ENCODE results near the gene CNOT4.
"Not testable (repeated sequence)": the region's sequence is repeated elsewhere in the genome, so short reads cannot be mapped to it uniquely, and the experiment has no call there.

CNOT4 gene

DNA sequence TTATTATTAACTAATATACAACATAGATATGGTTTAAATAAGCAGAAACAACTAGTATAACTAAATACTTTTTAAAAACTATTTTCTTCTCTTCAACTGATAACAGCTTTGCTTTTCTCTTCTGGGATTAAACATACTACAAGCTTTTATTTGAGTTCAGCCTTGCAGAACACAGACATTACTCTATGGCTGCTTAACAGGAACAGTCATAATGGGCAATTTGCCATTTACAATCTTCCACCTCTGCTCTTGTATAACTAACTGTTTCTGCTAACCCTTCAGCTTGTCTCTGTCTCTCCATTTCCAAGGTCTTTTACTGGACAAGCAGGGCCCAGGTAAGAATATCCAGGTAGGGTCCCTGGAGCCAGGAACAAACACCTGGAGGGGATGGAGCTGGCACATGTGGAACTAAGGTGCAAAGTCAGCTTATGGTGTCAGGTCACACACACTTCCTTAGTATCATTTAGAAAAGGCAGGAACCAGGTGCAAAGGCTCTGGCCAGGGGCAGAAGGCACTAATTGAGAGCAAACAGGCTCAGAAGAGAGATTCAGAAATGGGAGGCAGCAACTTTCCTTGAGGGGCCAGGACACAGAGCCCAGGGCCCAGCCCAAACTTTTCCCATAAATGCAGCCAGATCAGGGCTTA is 183.1 kb downstream of the CNOT4 start:
- no peak for DNase-seq (ENCODE audit: extremely low spot score)
- TF ChIP-seq HDGF (IDR thresholded peaks at IDR 0.05; ENCODE audit: borderline replicate concordance) (no peak), SP1 (IDR thresholded peaks at IDR 0.05) (no peak), ZNF384 (IDR thresholded peaks at IDR 0.05) (no peak), ELF4 (IDR thresholded peaks at IDR 0.05) (no peak), TARDBP (IDR thresholded peaks at IDR 0.05) (no peak), FOXK2 (IDR thresholded peaks at IDR 0.05) (no peak), FOXM1 (IDR thresholded peaks at IDR 0.05; ENCODE audit: borderline replicate concordance) (no peak), FOXA1 (IDR thresholded peaks at IDR 0.05) (no peak), ARNT (IDR thresholded peaks at IDR 0.05) (no peak), BHLHE40 (IDR thresholded peaks at IDR 0.05; ENCODE audit: borderline replicate concordance) (no peak)
- ChIA-PET CTCF (no interaction called here), POLR2A (no interaction called here)

DNA sequence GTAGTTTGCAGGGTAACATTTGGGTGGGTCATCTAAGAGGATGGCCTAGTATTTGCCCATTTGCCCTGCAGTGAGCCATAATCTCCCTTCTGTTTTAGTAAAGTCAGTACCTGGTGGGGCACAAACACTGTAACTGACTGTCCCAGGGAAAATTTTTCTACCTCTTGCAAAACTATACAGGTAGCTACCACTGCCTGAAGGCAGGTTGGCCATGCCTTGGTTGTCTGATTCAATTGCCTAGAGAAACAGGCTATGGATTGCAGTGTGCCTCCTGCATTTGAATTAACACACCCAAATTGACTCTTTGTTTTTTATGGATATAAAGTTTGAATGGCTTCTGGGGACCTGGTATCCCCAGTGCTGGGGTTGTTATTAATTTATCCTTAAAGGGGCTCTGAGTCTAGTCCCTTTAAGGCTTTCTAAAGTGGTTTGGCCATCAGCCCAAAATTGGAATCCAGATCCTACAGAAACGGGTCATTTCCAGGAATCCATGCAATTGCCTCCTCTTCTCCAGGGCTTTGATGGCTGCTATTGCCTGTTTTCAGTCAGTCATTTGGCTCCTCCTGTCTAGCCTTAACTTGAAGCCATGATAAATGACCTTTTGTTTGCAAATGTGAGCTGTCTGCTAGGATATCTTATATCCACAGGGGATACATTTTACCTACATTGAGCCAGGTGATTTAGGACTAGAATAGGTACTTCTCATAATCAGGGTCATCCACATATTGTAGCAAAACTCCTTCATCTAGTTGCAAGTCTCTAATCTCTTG is 187.1 kb downstream of the CNOT4 start:
- ChIA-PET CTCF (interaction anchor here (1.0 kb wide), 1 partner anchor 48 kb away, joined by 5 read pairs; no protein-coding TSS in a partner anchor), POLR2A (no interaction called here)
- no peak for DNase-seq (ENCODE audit: extremely low spot score)
- TF ChIP-seq FOXA1 (IDR thresholded peaks at IDR 0.05): no peak
- TF ChIP-seq NFRKB (IDR thresholded peaks at IDR 0.05): no peak
- no peak for TF ChIP-seq ARNT (IDR thresholded peaks at IDR 0.05)
- TF ChIP-seq L3MBTL2 (conservative IDR thresholded peaks at IDR 0.05): no peak
- TF ChIP-seq HDGF (IDR thresholded peaks at IDR 0.05; ENCODE audit: borderline replicate concordance): no peak

DNA sequence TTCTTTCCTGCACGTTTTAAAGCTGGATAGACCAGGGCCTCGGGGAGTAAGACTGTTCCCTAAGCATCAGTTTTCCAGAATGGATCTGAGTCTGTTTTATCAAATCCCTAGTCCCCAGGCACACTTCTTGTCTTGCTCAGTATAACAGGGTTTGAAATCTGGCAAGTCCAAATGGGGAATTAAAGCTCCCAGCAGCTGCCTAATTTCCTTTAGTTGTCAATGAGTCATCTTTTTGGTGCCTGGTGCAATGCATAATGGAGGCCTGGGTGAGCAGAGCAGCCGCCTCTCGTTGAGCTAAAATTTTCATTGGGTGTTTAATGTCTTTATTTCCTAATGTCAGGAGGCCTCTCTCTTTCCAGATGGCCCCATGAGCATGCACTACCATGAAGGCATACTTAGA is 188.3 kb downstream of the CNOT4 start:
- CTCF ChIA-PET: interaction anchor here (0.7 to 1.2 kb wide), 3 partner anchors 29 to 47 kb away, joined by 3 read pairs; no protein-coding TSS in a partner anchor
- POLR2A ChIA-PET: no interaction called here
- no peak for DNase-seq (ENCODE audit: extremely low spot score)
- no peak for TF ChIP-seq L3MBTL2 (conservative IDR thresholded peaks at IDR 0.05)
- no peak for TF ChIP-seq FOXA1 (IDR thresholded peaks at IDR 0.05)
- no peak for TF ChIP-seq FOXK2 (IDR thresholded peaks at IDR 0.05)
- TF ChIP-seq ELF4 (IDR thresholded peaks at IDR 0.05): no peak
- TF ChIP-seq FOXM1 (IDR thresholded peaks at IDR 0.05; ENCODE audit: borderline replicate concordance): no peak
- no peak for TF ChIP-seq ARNT (IDR thresholded peaks at IDR 0.05)
- no peak for TF ChIP-seq TARDBP (IDR thresholded peaks at IDR 0.05)
- TF ChIP-seq HDGF (IDR thresholded peaks at IDR 0.05; ENCODE audit: borderline replicate concordance): no peak
- TF ChIP-seq BHLHE40 (IDR thresholded peaks at IDR 0.05; ENCODE audit: borderline replicate concordance): no peak
- TF ChIP-seq SP1 (IDR thresholded peaks at IDR 0.05): no peak
- no peak for TF ChIP-seq CTBP1 (IDR thresholded peaks at IDR 0.05; ENCODE audit: borderline replicate concordance)
- TF ChIP-seq, protein P1, sequence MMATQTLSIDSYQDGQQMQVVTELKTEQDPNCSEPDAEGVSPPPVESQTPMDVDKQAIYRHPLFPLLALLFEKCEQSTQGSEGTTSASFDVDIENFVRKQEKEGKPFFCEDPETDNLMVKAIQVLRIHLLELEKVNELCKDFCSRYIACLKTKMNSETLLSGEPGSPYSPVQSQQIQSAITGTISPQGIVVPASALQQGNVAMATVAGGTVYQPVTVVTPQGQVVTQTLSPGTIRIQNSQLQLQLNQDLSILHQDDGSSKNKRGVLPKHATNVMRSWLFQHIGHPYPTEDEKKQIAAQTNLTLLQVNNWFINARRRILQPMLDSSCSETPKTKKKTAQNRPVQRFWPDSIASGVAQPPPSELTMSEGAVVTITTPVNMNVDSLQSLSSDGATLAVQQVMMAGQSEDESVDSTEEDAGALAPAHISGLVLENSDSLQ (IDR thresholded peaks at IDR 0.05): no peak
- no peak for TF ChIP-seq NFRKB (IDR thresholded peaks at IDR 0.05)
- no peak for TF ChIP-seq ZNF384 (IDR thresholded peaks at IDR 0.05)
- no peak for TF ChIP-seq SUZ12 (IDR thresholded peaks at IDR 0.05)
- no peak for TF ChIP-seq LEF1 (IDR thresholded peaks at IDR 0.05; ENCODE audit: borderline replicate concordance)

DNA sequence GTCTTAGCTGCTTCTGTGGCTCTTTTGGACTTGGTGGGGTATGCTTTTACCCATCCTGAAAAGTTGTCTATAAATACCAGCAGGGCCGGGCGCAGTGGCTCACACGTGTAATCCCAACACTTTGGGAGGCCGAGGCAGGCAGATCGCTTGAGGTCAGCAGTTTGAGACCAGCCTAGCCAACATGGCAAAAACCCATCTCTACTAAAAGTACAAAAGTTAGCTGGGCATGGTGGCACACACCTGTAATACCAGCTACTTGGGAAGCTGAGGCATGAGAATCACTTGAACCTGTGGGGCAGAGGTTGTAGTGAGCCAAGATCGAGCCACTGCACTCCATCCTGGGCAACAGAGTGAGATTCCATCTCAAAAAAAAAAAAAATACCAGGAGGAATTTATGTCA is 188.9 kb downstream of the CNOT4 start:
- POLR2A ChIA-PET; DNase-seq (ENCODE audit: extremely low spot score): not testable (repeated sequence)
- CTCF ChIA-PET: interaction anchor here (1.1 to 1.2 kb wide), 2 partner anchors 40 to 47 kb away, joined by 3 read pairs; no protein-coding TSS in a partner anchor

DNA sequence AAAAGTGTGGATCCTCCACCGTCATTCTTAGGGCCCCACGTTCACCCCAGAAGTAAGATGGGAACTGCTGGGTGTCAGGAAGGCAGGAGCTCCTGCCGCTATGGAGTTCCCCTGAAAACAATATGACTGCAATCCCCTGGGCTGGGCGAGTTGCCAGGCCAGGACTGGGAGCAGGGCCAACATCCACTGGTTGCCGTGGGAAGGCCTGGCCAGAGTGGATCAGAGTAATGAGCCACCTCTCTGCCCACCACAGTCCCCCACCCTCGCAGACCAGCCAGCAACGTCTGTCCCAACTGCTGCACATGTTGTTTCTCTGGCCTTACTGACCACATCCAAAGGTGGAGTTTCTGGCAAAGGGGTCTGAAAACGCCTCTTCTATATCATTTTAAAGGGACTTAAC is 189.6 kb downstream of the CNOT4 start:
- TF ChIP-seq LEF1 (IDR thresholded peaks at IDR 0.05; ENCODE audit: borderline replicate concordance) (no peak), FOXM1 (IDR thresholded peaks at IDR 0.05; ENCODE audit: borderline replicate concordance) (no peak), FOXK2 (IDR thresholded peaks at IDR 0.05) (no peak), HDGF (IDR thresholded peaks at IDR 0.05; ENCODE audit: borderline replicate concordance) (no peak), ELF4 (IDR thresholded peaks at IDR 0.05) (no peak), ARNT (IDR thresholded peaks at IDR 0.05) (no peak), CTBP1 (IDR thresholded peaks at IDR 0.05; ENCODE audit: borderline replicate concordance) (no peak), L3MBTL2 (conservative IDR thresholded peaks at IDR 0.05) (no peak), SUZ12 (IDR thresholded peaks at IDR 0.05) (no peak), TARDBP (IDR thresholded peaks at IDR 0.05) (no peak)
- POLR2A ChIA-PET: no interaction called here
- DNase-seq (ENCODE audit: extremely low spot score): no peak
- CTCF ChIA-PET: no interaction called here

DNA sequence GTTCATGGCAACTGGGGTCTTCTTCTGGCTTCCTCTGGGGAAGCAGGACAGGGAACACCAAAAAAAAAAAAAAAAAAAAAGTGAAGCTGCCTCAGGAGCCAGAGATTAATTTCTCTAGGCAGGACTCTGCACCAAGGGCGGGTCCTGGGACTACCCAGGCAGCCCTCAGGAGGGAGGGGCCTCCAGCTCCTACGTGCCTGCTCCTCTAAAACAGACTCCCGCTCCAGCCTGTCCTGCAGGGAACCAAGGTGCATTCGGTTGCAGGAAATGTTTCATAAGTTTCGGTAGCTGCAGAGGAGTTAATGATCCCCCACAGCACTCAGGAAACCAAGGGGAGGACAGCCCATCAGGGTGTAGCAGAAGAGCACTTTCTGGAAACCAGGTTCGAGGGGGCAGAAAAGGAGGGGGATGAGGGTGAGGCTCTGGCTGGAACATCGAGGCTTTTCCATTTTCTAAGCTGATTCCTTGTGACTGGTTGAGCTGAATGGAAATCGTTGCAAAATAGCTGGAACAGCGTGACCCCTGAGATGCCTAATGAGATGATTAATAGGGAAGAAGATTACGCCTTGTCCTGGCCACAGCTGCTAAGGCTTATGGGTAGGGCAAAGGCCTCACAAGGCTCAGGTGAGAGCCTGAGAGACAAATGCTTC is 192.1 kb downstream of the CNOT4 start:
- no peak for TF ChIP-seq LEF1 (IDR thresholded peaks at IDR 0.05; ENCODE audit: borderline replicate concordance)
- no peak for TF ChIP-seq CTBP1 (IDR thresholded peaks at IDR 0.05; ENCODE audit: borderline replicate concordance)
- no peak for TF ChIP-seq ZNF384 (IDR thresholded peaks at IDR 0.05)
- no peak for TF ChIP-seq BHLHE40 (IDR thresholded peaks at IDR 0.05; ENCODE audit: borderline replicate concordance)
- no peak for TF ChIP-seq ARNT (IDR thresholded peaks at IDR 0.05)
- no peak for TF ChIP-seq FOXA1 (IDR thresholded peaks at IDR 0.05)
- TF ChIP-seq L3MBTL2 (conservative IDR thresholded peaks at IDR 0.05): no peak
- TF ChIP-seq SP1 (IDR thresholded peaks at IDR 0.05): no peak
- no peak for TF ChIP-seq SUZ12 (IDR thresholded peaks at IDR 0.05)
- TF ChIP-seq NFRKB (IDR thresholded peaks at IDR 0.05): no peak
- no peak for TF ChIP-seq FOXM1 (IDR thresholded peaks at IDR 0.05; ENCODE audit: borderline replicate concordance)
- no peak for DNase-seq (ENCODE audit: extremely low spot score)
- ChIA-PET CTCF (interaction anchor here (0.9 kb wide), 1 partner anchor 43 kb away, joined by 3 read pairs; no protein-coding TSS in a partner anchor), POLR2A (no interaction called here)
